Muscle layer of colon (tissue), 2 donors: Measurements from ENCODE around the gene TPM1.

ENCODE experiments used
- H3K27ac ChIP-seq: one replicate; pipeline ENCODE4 v1.7.0; 2013; ENCODE audit warnings: low read depth, mild to moderate bottlenecking, low read length, moderate library complexity
- H3K27me3 ChIP-seq, 2 donors: one replicate each; pipeline ENCODE4 v1.7.0; 2013; ENCODE audit warnings: low read length in 2 of 2, mild to moderate bottlenecking in 2 of 2; ENCODE audit not compliant: insufficient read depth in 2 of 2, control insufficient read depth in 1 of 2
- H3K36me3 ChIP-seq: one replicate; pipeline ENCODE4 v1.7.0; 2013; ENCODE audit warnings: mild to moderate bottlenecking, low read length; ENCODE audit not compliant: insufficient read depth
- H3K4me1 ChIP-seq: one replicate; pipeline ENCODE4 v1.7.0; 2013; ENCODE audit warnings: mild to moderate bottlenecking, low read length; ENCODE audit not compliant: insufficient read depth
- H3K4me3 ChIP-seq, 2 donors: one replicate each; pipeline ENCODE4 v1.7.0; 2013; ENCODE audit warnings: low read length in 2 of 2, low read depth in 1 of 2, mild to moderate bottlenecking in 1 of 2, moderate library complexity in 1 of 2
- H3K9ac ChIP-seq: one replicate; pipeline ENCODE4 v1.7.0; 2013; ENCODE audit warnings: low read length
- H3K9me3 ChIP-seq: one replicate; pipeline ENCODE4 v1.7.0; 2013; ENCODE audit warnings: mild to moderate bottlenecking, low read length
- donor health status: abdominal sarcoma.
- donor health status: Adenocarcinoma of cecum.

Gene TPM1

GRCh38 chr15:63019511-63020109 is 22.9 kb upstream of the TPM1 start:
- H3K4me1 ChIP-seq, result no peaks in the 10 kb centered on the region
- no peaks in the 10 kb centered on the region for H3K9me3 ChIP-seq
- H3K9ac ChIP-seq, result no peak overlapping the region
- no peaks in the 10 kb centered on the region for H3K36me3 ChIP-seq
- no peak overlapping the region for H3K27ac ChIP-seq
- no peaks in the 10 kb centered on the region for H3K27me3 ChIP-seq
- no peak overlapping the region for H3K4me3 ChIP-seq

- H3K27ac ChIP-seq, result no peak overlapping the region
Observed at GRCh38 chr15:63020128-63020527, 22.4 kb upstream of the TPM1 start.

GRCh38 chr15:63020759-63021430 is 21.7 kb upstream of the TPM1 start:
- no peak overlapping the region for H3K9ac ChIP-seq
- no peak overlapping the region for H3K27ac ChIP-seq
- no peaks in the 10 kb centered on the region for H3K9me3 ChIP-seq
- no peaks in the 10 kb centered on the region for H3K36me3 ChIP-seq
- no peaks in the 10 kb centered on the region for H3K27me3 ChIP-seq
- H3K4me1 ChIP-seq, result no peaks in the 10 kb centered on the region
- no peak overlapping the region for H3K4me3 ChIP-seq

More at GRCh38 chr15:63020128-63020527, 22.4 kb upstream of the TPM1 start:
- Histone ChIP-seq H3K9ac (no peak overlapping the region), H3K27me3 (no peaks in the 10 kb centered on the region), H3K4me1 (no peaks in the 10 kb centered on the region), H3K4me3 (no peak overlapping the region), H3K36me3 (no peaks in the 10 kb centered on the region), H3K9me3 (no peaks in the 10 kb centered on the region)

- H3K27ac ChIP-seq, result no peak overlapping the region
- no peak overlapping the region for H3K4me3 ChIP-seq
- H3K27me3 ChIP-seq, result no peaks in the 10 kb centered on the region
- no peak overlapping the region for H3K9ac ChIP-seq
- no peaks in the 10 kb centered on the region for H3K36me3 ChIP-seq
- no peaks in the 10 kb centered on the region for H3K4me1 ChIP-seq
- no peaks in the 10 kb centered on the region for H3K9me3 ChIP-seq
Observed at GRCh38 chr15:63022181-63022580, 20.4 kb upstream of the TPM1 start.

- no peaks in the 10 kb centered on the region for H3K36me3 ChIP-seq
- no peak overlapping the region for H3K4me3 ChIP-seq
- H3K9ac ChIP-seq, result no peak overlapping the region
- no peaks in the 10 kb centered on the region for H3K9me3 ChIP-seq
- H3K27ac ChIP-seq, result no peak overlapping the region
- no peaks in the 10 kb centered on the region for H3K4me1 ChIP-seq
- no peaks in the 10 kb centered on the region for H3K27me3 ChIP-seq
Observed at GRCh38 chr15:63022663-63023062, 19.9 kb upstream of the TPM1 start.

- H3K9ac ChIP-seq, result no peak overlapping the region
- H3K27me3 ChIP-seq, result no peaks in the 10 kb centered on the region
- no peaks in the 10 kb centered on the region for H3K36me3 ChIP-seq
- H3K4me3 ChIP-seq, result no peak overlapping the region
- H3K4me1 ChIP-seq, result no peaks in the 10 kb centered on the region
- no peak overlapping the region for H3K27ac ChIP-seq
- H3K9me3 ChIP-seq, result no peaks in the 10 kb centered on the region
Observed at GRCh38 chr15:63023351-63023945, 19.1 kb upstream of the TPM1 start.

- Histone ChIP-seq H3K4me3 (no peak overlapping the region), H3K27ac (no peak overlapping the region), H3K4me1 (no peaks in the 10 kb centered on the region), H3K27me3 (no peaks in the 10 kb centered on the region), H3K36me3 (no peaks in the 10 kb centered on the region), H3K9ac (no peak overlapping the region), H3K9me3 (no peaks in the 10 kb centered on the region)
Observed at GRCh38 chr15:63025460-63025859, 17.1 kb upstream of the TPM1 start.

- Histone ChIP-seq H3K27me3 (no peaks in the 10 kb centered on the region), H3K36me3 (no peaks in the 10 kb centered on the region), H3K4me1 (no peaks in the 10 kb centered on the region), H3K9me3 (no peaks in the 10 kb centered on the region), H3K9ac (no peak overlapping the region), H3K27ac (no peak overlapping the region), H3K4me3 (no peak overlapping the region)
Observed at GRCh38 chr15:63027646-63028045, 14.9 kb upstream of the TPM1 start.

GRCh38 chr15:63028442-63029110 is 14.0 kb upstream of the TPM1 start:
- no peak overlapping the region for H3K9ac ChIP-seq

GRCh38 chr15:63029676-63030075 is 12.9 kb upstream of the TPM1 start:
- Histone ChIP-seq H3K9ac (no peak overlapping the region), H3K4me3 (no peak overlapping the region), H3K36me3 (no peaks in the 10 kb centered on the region), H3K4me1 (no peaks in the 10 kb centered on the region), H3K9me3 (no peaks in the 10 kb centered on the region), H3K27ac (no peak overlapping the region), H3K27me3 (no peaks in the 10 kb centered on the region)

More at GRCh38 chr15:63028442-63029110, 14.0 kb upstream of the TPM1 start:
- Histone ChIP-seq H3K27me3 (no peaks in the 10 kb centered on the region), H3K27ac (no peak overlapping the region), H3K9me3 (no peaks in the 10 kb centered on the region), H3K36me3 (no peaks in the 10 kb centered on the region), H3K4me3 (no peak overlapping the region), H3K4me1 (no peaks in the 10 kb centered on the region)

- no peaks in the 10 kb centered on the region for H3K9me3 ChIP-seq
- H3K27me3 ChIP-seq, result no peaks in the 10 kb centered on the region
- H3K4me3 ChIP-seq, result no peak overlapping the region
- H3K27ac ChIP-seq, result no peak overlapping the region
- H3K36me3 ChIP-seq, result no peaks in the 10 kb centered on the region
- H3K9ac ChIP-seq, result no peak overlapping the region
- no peaks in the 10 kb centered on the region for H3K4me1 ChIP-seq
Observed at GRCh38 chr15:63030101-63030551, 12.4 kb upstream of the TPM1 start.
